OCI-M2 (cell line): ENCODE measurements around the gene GPSM3.
"Not testable (repeated sequence)": the region's sequence is repeated elsewhere in the genome, so short reads cannot be mapped to it uniquely, and the experiment has no call there.

ENCODE experiments used
- DNase-seq: peaks from one replicate; lab custom pipeline; 2025; ENCODE audit not compliant: unreplicated experiment; lab: John Stamatoyannopoulos, UW

Gene GPSM3

GRCh38 chr6:32188381-32189068 is 3.9 kb downstream of the GPSM3 start:
- no peak for DNase-seq

DNA sequence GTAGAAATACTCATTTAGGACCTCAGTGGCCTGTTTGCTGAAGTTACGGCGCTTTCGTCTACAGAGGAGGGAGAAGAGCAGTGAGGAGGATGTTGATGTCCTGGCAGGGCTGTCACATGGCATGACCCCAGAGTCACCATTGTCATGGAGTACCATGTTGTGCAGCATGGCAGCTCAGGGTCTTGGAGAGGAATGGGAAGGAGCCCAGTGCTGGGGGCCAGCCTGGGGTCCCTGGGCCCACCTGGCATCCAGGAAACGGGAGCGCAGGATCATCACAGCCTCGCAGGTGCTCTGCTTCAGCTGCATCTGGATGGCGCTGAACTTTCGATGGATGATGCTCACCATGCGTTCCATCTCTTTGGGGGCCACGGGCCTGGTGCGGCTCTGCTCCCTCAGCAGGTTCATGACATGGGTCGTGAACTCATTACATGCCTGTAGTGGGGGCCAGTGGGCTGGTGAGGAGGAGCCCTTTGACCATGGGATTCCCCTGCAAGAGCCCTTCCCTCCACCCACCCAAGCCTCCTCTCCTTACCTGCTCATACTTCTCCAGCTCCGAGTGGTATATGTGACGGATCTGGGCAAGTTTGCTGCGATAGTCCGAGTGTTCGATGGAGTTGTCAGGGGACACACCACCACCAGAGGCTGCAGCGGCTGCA is 4.6 kb downstream of the GPSM3 start:
- not testable (repeated sequence) for DNase-seq

DNA sequence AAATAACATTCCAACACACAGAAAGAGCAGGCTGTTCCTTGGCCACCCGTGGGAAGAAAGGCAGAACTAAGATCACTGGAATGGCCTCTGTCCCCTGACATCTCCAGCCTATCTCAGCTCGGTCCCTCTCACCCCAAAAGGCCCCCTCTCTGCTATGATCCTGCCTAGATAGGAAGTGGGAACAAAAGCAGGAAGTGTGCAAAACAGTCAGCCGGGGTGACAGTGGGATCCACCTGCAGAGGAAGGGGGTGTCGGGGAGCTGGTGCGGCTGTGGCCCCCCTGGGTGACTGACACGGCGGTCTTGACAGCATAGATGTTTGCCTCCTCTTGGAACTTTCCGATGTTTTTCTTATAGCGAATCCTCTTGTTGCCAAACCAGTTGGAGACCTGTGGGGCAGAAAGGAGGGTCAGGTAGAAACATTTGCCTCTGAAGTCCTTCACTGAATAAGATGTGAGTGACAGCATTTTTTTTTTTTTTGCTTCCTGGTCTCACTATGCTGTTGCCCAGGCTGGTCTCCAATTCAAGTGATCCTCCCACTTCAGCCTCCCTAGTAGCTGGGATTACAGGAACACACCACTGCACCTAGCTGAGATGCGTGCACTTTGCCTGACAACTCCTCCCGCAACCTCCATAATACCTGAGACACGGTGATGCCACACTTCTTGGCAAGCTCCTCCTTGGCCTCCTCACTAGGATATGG is 5.3 kb downstream of the GPSM3 start:
- no peak for DNase-seq

DNA sequence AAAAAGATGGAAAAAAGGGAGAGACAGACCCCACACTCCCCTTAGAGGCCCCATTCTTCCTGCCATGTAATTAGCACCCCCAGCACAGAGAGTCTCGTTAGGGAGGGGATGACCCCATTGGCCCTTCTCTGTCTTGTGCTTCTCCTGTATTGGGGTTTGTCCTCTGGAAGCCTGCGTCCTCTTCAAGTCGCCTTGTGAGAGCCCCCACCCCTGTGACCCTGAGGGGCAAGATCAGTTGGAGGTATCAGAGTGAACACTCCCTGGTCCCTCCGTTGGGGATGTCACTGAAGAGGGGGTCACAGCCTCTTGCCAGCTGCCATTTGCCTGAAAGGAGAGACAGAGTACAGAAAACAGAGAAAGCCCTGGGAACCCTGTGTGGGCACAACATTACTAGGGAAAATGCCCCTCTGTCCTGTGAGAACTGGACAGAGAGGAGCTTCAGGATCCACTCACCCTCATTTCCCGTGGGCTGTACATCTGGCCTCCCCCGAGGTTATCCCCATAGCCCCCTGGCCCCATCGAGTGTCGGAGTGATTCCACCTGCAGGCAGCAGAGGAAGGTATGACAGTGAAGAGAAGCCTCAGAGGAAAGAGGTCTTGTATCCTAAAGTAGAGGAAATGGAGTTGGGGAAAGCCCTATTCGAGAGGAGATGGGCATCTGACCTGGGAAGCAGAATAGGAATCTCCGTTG is 6.1 kb downstream of the GPSM3 start:
- DNase-seq, result not testable (repeated sequence)

- DNase-seq, result not testable (repeated sequence)
Observed at GRCh38 chr6:32185681-32186131, 6.7 kb downstream of the GPSM3 start.

DNA sequence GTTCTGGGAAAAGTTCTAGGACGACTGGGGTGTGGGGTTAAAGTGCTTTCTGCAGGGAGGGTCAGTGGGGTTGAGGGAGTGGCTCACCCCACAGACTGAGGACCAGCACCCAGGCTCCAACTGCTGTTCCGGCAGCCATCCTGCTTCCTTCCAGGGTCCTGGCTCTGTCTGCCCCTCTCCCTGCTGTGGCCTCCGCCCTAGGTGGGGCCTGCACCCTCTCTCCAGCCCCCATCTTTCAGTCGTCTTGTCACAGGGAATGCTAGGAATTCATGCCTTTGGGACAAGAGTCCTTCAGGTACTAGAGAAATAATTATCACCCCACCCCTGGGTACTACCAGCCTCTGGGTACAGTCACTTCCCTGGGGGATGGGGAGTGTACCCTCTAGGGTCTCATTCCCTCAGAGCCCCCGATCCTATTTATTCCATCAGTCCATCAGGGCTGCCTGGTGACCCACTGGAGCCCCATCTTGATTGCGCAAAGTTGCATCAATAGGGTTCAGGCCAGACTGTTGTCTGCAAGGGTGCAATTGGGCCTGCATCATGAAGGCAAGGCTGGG is 8.3 kb downstream of the GPSM3 start, which contains the start of gene AGER:
TSS of gene AGER (minus strand) at position 170 of the 557 bp plus-strand sequence. CDS start at position 139, 31 bp downstream.
- no peak for DNase-seq

DNA sequence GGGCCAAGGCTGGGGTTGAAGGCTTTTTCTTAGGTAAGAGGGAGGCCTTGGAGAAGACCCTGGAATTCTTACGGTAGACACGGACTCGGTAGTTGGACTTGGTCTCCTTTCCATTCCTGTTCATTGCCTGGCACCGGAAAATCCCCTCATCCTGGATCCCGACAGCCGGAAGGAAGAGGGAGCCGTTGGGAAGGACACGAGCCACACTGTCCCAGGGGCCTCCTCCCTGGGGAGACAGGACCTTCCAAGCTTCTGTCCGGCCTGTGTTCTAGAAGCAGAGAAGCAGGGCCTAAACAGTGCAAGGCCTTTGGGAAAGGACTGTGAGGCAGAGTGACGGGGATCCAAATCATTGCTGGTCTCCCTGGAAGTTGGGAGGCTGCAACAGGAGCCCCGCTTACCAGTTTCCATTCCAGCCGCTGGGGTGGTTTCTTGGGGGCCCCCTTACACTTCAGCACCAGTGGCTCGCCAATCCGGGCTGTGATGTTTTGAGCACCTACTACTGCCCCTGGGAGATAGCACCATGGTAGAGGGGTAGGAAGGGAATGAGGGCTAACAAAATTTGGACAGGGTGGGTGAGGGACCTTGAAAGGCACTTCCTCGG is 8.9 kb downstream of the GPSM3 start:
- DNase-seq, result no peak

DNA sequence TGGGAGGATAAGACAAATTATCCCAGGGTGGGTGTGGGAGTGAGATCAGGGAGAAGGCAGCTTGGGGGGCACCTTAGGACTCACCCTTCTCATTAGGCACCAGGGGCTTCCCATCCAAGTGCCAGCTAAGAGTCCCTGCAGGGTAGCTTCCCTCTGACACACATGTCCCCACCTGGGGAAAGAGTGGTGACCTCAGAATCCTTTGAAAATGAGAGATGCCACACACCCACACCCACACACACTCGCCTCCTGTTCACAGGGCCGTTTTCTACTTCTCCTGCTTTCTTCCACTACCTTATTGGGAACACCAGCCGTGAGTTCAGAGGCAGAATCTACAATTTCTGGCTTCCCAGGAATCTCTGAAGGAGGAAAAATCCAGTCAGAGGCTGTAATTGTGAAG is 9.4 kb downstream of the GPSM3 start:
- DNase-seq, result no peak

DNA sequence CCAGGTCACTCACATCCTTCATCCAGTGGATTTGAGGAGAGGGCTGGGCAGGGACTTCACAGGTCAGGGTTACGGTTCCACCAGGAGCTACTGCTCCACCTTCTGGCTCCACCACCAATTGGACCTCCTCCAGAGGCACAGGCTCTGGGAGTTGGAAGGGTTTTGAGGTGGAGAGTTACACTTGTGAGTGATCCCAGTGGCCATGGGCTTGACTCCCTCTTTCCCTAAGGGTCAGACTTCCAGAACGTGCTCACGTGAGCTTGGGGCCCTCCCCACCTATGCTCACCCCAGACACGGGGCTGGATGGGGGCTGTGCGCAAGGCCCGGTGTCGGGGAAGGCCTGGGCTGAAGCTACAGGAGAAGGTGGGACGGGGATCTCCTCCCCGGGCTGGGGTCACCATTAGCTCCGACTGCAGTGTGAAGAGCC is 9.9 kb downstream of the GPSM3 start:
- DNase-seq, result no peak

DNA sequence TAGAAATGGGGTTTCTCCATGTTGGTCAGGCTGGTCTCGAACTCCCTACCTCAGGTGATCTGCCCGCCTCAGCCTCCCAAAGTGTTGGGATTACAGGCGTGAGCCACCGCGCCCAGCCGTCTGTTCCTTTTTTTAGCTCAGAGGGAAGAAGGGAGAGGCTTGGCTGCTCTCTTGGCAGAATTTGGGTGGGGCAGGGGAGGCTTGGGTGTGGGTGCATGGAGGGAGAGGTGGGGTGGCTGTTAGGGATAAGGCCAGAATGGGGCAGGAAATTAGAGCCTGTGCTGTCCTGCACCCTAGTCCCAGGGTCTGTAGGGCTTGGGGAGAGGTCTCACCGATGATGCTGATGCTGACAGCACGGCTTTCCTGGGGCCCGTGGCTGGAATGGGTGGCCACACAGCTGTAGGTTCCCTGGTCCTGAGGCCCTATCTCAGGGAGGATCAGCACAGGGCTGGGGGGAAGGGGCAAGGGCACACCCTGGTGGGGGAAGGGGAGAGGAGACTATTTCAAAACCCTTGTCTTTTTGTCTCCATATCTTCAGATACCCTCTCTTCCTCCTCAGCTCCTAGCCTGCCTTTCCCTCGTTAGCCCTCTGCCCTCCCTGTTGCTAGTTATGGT is 10.4 kb downstream of the GPSM3 start:
- DNase-seq, result no peak

GRCh38 chr6:32181148-32181702 is 11.2 kb downstream of the GPSM3 start:
- DNase-seq, result no peak

GRCh38 chr6:32179766-32180405 is 12.6 kb downstream of the GPSM3 start:
- no peak for DNase-seq

- no peak for DNase-seq
Observed at GRCh38 chr6:32178547-32179440, 13.6 kb downstream of the GPSM3 start.

- DNase-seq, result peak; percentile 99
Observed at GRCh38 chr6:32177788-32178546, 14.5 kb downstream of the GPSM3 start, which contains the start of gene RNF5. Gene RNF5 (plus strand): TSS chr6:32178405. CDS start chr6:32178512, 107 bp downstream.

- DNase-seq, result no peak
Observed at GRCh38 chr6:32177183-32177787, 15.2 kb downstream of the GPSM3 start.

- no peak for DNase-seq
Observed at GRCh38 chr6:32176476-32177182, 15.8 kb downstream of the GPSM3 start.
